ENCODE measurements around the gene SGIP1.
"Not testable (repeated sequence)": the region's sequence is repeated elsewhere in the genome, so short reads cannot be mapped to it uniquely, and the experiment has no call there.

Gene SGIP1

DNA sequence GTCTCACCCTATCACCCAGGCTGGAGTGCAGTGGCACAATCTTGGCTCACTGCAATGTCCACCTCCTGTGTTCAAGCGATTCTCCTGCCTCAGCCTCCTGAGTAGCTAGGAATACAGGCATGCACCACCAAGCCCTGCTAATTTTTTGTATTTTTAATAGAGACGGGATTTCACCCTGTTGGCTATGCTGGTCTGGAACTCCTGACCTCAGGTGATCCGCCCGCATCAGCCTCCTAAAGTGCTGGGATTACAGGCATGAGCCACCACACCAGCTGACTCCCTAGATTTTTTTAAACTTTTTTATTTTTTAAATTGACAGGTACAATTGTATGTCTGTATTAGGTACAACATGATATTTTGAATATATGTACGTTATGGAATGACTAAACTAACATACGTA, 200.6 kb downstream of the SGIP1 start:
- not testable (repeated sequence) for DNase-seq

DNA sequence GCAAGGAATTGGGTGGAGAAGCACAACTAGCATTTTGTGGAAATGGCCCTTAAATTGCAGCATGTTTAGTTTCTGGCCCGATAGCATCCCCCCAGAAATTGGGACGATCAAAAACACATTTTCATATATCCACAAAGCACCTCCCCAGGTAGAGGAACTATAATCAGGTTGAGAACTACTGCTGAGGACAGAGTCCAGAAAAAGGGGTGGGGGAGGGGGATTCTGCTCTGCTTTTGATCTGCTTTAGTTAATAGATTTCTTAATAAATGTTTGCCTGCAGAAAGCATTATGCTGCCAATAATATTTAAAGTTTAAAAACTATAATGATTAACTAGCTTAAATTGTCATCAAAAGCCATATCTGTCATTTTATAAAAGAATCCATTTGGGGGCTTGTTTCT, 203.9 kb downstream of the SGIP1 start:
- DNase-seq, result no peak

DNA sequence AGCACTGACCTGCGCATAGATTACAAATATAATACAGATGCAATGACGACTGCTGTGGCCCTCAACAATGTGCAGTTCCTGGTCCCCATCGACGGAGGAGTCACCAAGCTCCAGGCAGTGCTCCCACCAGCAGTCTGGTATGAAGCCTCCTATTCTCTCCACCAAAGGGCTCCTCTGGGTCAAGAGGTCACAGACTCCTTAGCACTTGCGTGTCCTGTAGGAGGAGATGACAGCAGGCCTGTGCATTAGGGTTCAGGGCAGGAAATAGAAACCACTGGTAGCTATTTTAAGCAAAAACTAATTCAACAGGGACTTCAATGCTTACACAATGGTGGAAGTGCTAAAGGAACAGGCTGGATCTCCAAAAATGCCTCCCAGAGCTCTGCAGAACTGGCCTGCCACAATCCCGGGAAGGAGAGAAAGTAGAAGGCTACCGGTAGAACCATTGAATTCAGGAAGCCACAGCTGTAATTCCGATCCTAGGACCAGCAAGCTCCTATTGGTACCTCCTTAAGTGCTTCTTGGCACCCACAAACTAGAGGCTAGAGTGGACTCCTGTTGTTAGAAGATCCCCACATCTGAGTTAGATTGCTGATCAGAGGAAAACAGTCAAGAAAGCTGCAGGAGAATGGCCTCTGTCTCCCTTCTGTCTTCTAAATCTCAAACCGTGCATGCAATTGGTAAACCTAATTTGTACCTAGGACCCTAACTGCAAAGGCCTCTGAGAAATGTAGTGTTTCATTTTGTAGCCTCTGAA, 205.6 kb downstream of the SGIP1 start:
- DNase-seq, result no peak

DNA sequence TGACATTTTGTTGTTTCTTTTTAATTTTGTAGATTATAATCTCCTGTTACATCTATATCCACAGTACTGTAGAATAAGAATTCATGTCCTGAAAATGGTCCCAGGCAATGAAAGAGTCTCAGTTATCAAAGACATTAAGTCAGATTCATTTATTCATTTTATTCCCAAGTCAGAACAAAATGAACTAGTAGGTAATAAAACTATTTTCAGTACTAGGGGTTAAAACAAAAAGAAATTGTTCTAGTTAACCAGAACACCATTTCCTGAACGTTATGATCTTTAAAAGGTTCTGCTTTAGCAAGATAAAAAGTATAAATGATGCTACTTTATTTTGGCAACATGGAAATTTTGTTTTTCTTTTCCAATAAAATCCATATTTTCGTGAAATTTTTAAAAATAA, 211.5 kb downstream of the SGIP1 start:
- no peak for DNase-seq

DNA sequence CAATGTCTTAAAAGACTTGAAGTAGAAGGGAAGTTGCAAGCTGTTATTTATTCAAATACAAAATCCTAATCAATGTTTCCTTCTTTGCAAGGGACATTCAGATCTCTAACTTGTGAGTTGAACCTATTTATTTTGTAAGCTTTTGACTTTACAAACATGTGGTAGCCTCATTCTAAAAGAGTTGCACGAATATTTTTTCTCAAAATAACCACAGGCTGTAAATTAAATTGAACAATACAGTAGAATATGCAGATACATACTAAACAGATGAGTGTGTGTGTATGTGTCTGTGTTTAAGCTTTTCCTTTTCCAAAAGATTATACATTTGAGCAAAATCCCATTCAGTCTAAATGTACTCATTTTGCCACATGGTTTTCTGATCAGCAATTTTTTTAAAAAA, 213.5 kb downstream of the SGIP1 start:
- no peak for DNase-seq

DNA sequence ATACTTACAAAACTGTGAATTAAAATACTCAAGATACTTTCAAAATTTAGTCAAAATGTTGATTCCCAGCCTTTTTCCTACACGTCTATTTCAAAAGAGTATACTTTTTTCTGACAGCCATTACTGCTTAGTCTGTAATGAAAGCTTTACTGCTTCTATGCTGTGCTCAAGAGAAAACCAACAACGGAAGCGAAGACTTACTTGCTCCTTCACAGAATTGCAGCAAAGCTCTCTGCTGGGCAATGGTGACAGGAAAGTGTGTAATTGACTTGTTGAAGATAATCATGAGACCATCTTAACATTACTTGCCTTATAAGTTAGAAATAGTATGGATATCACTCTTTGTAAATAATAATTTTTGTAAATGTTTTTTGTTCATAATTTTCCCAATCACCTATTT, 216.6 kb downstream of the SGIP1 start:
- no peak for DNase-seq

DNA sequence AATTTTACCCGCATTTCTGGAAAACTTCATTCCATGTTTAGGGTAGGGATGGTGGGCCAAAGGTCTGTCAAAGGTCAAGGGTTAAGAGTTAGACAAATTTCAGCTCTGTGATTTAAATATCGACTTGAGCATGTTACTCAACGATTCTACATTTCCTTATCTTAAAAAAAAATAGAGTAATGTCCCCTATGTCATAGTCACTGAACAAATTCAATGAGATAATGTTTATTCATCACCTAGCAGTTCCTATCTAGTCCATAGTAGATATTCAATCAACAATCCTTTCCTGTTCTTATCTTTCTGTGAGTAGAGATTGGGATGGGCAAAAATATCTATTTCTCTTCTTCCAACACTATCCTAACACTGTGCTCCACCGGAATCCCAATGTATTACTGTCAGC, 217.2 kb downstream of the SGIP1 start:
- DNase-seq, result no peak

DNA sequence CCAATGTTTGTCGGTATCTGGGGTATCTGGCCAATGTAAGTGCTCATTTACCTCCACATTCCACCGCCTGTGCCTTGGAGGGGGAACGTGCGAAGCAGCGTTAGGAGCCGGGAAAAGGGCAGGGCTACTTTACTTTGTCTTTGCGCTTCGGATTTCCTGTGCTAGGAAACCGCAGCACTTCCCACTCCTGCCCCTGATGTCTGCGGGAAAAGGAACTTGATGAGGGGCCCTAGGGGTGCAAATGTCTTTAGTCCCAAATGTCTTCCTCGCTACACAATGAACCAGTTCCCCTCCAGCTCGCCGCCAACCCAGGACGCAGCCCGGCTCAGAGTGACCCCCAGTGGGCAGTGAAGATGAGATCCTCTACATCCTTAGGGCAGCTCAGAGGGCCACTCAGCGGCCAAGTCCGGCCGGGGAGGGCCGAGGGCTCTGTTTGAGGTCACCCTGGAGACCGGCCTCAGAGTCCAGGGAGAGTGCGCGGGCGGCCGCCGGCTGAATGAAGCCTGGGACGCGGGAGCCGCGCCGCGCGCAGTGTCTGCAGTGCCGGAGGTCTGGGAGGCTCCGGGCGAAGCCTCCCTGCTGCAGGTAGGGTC, 218.1 kb downstream of the SGIP1 start, which contains the start of gene DYNLT5:
TSS of gene DYNLT5 (plus strand) at position 460 of the 593 bp plus-strand sequence. CDS start 2,200 bp downstream, outside the sequence.
- peak; percentile 70 for DNase-seq

DNA sequence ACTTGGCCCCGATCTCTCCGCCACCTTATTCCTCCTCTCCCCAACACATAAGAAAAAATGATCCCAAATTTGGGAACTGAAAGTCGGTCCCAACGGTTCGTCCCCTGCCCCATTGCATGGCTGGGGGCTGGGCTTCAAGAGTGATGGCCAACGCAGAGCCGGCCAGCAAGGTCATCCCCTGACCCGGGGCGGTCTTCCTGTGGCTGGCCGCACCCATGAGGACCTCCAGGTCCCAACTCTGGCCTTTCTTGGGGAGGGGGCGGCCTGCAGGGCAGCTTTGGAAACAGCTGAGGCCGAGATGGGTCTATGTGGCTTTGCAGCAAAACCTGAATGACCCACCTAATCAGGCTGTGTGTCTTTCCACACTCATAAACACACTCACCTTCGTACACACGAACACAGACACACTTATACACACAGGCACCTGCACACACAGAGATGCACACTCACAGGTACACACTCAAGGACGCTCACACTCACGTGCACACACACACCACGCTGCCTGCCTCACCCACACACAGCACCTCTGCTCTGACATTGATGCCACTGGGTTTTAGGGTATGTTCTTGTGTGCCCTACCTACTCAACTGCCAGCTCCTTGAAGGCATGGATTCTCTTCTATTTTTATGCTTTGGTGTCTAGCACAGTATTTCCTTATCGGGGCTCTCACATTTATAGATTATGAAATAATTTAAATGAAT, 218.9 kb downstream of the SGIP1 start:
- DNase-seq, result no peak

DNA sequence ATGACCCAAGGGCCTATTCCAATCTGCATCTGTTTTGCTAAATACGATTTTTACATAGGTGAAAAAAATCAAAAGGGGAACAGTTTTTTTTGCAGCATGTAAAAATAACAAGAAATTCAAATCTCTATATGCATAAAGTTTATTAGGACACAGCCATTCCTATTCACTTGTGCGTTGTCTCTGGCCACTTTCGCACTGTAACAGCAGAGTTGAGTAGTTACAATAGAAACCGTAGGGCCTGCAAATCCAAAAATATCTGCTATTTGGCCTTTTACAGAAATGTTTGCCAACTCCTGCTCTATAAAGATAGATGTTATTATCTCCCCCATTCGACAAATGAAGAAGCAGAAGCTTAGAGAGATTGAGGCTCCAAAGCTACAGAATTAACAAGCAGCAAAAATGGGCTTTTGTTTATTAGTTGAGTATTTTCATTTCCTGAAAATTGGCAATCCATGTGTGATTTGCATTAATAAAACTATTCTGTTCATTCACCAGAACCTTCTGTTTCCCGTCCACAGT, 223.8 kb downstream of the SGIP1 start:
- DNase-seq, result no peak

DNA sequence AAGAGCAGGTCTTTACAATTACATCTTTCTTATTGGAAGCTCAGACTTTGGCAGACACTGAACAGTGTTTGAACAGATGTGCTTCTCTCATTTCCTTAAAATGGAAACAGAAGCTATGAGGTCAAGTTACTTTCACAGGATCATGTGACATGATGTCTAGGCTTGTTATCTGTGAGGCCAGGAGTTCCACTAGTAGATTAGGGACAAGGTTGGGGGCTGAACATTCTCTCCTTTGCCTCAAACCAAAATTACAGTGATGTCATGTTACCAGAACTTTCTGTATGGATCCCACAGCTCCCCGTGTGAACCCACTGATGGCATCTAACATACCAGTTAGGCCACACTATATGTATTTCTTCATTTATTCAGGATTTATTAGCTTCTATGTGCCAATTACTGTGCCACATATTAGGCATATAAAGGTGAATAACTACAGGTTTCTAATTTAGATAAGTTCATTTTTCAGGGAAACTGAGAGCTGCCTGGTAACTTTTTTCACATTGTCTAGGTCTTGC, 224.3 kb downstream of the SGIP1 start:
- DNase-seq, result no peak

DNA sequence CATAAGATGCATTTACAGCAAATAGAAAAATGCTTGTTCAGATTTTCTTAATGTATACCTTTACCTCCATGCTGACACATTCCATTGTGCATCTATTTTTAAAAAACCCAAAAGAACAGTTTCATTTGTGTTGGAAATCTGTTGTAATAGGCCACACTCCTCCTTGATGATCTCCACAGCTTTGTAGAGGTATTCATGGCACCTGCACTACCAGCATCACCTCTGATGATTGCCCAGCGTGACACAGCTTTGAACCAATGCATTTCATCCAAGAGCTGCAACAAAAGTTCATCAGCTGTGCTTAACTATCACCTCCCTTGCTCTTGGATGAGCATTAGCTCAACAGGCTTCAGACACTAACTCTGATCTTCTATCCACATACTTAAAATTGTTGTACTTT, 226.6 kb downstream of the SGIP1 start:
- DNase-seq, result no peak

DNA sequence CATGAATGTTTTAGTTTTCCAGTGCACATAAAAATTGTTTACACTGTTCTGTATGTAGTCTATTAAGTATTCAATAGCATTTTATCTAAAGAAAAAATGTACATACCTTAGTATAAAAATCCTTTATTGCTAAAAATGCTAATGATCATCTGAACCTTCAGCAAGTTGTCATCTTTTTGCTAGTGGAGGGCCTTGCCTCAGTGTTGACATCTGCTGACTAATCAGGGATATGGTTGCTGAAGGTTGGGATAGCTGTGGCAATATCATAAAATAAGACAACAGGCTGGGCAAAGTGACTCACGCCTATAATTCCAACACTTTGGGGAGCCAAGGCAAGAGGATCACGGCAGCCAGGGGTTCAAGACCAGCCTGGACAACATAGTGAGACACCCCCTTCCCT, 227.3 kb downstream of the SGIP1 start:
- no peak for DNase-seq

DNA sequence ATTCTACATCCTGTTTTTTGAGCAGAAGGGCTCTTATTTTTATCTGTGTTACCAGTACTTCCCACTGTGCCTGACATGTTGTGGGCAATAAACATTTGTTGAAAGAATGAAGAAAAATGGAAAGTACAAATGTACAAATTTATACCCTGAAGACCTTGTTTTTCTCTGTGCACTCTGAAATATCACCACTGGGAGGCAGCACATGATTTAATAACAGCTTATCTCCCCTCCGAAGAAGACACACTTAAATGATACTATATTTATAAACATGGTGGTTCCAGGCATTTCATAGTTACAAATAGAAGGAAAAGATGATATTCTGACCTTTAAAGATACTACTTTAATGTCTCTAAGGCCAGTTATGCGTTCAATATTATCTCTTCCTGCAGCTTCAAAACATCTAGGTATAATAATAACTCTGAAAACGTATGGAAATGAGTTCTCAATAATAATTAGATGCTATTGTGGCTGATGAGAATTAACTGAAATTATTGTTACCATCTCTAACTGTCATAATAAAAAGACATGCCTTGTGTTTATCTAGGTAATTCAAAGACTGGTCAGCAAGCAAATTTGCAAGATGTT, 231.1 kb downstream of the SGIP1 start:
- no peak for DNase-seq

DNA sequence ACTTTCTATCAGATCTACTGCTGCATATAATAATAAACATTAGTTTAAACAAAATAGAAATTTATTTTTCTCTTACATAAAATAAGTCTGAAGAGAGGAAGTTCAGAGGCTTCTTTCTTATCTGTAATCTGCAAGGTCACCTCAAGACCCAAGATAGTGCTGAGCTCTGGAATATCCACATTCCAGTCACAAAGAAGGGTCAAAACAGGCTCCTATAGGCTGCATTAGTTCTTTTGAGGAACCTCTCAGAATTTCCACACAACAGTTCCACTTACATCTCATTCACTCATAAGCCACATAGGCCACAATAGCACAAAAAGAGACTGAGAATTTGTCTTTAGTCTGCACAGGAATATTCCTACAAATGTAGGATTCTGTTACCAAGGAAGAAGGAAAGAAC, 233.7 kb downstream of the SGIP1 start:
- DNase-seq, result no peak

DNA sequence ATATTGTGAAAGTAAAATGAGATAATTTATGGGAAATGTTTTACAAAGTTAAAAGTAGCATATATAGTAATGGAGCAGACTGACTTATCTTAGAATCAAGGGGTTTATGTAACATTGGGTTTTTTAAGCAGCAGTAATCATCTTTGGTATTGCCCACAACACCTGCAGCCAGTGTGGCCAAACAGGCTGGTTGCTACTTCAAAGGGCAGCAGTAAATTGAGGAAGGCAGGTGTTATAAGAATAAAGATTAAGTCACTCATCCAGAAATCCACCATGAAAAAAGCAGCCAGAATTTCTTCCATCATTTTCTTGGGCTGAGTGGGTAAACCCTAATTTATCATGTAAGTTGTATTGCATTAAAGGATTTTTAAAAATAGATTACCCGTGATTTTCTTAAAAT, 235.0 kb downstream of the SGIP1 start:
- DNase-seq, result no peak

DNA sequence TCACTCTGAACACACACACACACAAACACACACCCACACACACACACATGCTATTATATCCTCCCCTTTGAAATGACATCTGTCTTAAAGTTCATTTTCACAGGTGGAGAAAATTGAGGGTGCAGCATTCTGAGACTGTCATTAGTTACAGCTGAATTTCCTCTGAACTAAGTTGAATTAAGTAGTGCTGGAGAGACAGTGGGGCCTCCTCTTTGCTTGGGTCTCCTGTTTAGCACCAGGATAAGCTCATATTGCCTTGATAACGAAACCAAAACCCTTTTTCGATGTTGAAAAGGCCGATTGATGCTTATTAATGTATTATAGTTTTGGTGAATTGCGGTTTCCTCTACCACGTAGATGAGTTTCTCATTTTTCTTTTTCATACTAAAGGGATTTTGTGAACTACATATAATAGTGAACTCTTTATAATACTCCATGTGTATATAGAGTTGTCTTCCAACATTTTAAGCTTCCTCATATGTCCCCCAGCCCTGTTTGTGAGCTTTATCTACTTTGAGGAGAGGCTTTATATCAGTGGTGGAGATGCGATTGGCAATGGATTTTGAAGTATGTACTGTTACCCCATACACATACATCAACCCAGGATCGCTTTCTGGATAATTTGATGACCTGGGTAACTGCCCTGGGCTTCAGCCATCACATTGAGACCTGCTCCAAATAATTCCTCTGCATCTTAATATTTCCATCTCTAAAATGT, 235.7 kb downstream of the SGIP1 start:
- no peak for DNase-seq

DNA sequence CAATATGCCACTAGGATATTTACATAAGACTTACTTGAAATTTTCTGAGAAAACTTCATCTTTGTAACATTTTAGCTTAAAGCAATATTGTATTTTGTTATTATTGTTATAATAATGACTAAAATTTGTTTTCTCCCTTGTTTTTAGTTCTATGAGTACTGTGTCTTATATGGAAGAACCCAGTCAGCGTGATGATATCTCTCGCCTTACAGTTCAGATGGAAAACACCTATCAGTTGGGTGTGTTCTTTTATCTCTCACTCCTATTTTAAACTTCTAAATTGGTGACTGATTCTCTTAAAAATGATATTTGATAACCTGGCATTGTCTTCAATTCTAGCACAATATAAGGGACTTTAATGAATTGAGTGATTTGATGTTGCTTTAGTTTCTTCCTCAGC, 236.3 kb downstream of the SGIP1 start:
- DNase-seq, result no peak

DNA sequence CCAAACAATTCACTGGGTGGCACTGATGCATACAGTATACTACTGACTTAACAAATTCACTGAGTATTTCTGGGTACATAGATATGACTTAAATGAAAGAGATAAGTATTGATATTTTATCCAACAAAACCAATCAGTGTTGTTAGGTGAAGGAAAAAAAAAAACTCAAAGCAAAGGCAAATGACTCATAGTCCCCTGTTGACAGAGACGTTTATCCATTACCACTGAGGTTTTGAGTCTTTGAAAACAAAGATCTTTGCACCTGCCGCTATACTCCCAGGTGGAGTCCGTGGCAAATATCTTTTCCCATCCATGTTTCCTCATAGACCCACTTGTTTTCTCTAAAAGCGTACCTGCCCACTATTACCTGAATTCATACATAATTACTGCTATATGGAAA, 236.7 kb downstream of the SGIP1 start:
- no peak for DNase-seq

DNA sequence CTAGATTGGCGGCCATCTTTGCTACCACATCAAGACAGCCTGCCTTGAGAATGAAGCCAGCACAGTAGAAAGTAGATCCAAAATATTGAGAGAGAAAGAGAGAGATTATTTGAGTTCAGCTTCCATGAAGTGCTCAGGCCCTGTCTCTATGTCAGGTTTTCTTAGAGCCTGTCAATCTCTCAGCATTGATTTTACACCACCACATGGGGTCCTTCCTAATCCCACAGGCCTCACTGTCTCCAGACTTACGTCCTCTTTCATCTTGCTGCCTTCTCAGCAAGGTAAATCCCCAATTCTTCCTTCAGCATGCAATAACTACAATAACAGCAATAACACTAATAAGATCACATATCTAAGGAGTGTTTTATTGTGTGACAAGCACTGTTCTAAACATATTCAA, 239.3 kb downstream of the SGIP1 start:
- DNase-seq, result no peak

DNA sequence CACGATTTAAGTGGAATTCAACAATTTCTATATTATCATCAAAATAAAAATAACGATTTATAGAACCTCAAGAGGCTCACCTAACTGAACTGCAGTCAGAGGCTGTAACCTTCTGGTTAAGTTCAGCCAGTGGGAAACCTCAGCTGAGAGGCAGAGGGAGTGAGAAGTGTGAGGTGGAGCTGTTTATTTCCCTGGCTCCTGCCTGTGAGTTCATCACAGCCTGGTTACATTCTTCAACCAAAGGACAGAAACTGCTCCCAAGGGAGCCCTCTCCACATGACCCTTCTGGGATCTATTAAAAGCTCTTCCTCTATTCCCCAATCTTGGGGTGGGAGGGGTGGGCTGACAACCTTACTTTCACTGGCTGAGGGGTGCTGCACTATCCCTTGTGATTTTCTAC, 240.5 kb downstream of the SGIP1 start:
- no peak for DNase-seq

DNA sequence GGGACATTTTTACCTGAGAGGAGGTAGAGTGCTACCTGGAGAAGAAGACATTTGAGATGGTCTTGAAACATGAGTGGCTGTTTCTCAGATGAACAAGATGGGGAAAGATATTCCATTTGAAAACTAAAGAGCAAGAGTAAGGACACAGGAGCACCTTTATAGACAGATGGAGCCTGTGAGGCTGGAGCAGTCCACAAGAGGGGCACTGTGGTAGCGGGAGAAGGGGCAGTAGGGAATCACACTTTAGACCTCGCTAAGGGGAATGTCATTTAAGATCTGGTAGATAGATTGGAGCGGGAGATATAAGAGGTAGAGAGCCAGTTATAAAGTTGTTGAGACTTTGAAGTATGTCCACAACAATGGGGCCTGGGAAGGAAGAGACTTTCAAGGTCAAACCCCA, 241.7 kb downstream of the SGIP1 start:
- DNase-seq, result no peak

DNA sequence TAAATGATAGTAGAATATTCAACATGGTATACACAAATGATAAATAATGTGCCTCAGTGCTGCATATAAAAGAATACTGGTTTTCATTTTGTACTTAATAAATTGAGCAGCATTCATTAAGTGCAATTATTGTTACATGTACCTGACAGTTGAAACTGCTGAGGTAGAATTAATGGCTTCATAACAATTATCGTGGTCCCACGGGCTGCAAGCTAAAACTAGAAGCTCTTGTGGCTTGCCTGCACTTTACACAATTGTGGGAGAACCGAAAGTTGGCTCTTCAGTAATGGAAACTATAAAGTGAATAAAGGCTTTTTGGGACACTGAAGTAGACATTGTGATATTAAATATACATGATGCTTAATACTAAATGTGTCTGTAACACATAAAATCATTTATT, 243.9 kb downstream of the SGIP1 start:
- DNase-seq, result no peak

Data from left hindlimb (tissue), 1 donor.